Mucosa of stomach (tissue), 1 donor: ENCODE results near the gene MKKS.

Experiments used
- H3K27me3 ChIP-seq: one replicate; pipeline ENCODE4 v1.7.0; 2013; ENCODE audit warnings: mild to moderate bottlenecking, low read length; ENCODE audit not compliant: control insufficient read depth, insufficient read depth
- H3K36me3 ChIP-seq: one replicate; pipeline ENCODE4 v1.7.0; 2013; ENCODE audit warnings: low read length; ENCODE audit not compliant: control insufficient read depth, insufficient read depth
- H3K4me1 ChIP-seq: one replicate; pipeline ENCODE4 v1.7.0; 2013; ENCODE audit warnings: mild to moderate bottlenecking, low read length; ENCODE audit not compliant: control insufficient read depth, insufficient read depth
- H3K4me3 ChIP-seq: one replicate; pipeline ENCODE4 v1.7.0; 2013; ENCODE audit warnings: low read length
- H3K9ac ChIP-seq: one replicate; pipeline ENCODE4 v1.7.0; 2013; ENCODE audit warnings: mild to moderate bottlenecking, low read length, moderate library complexity
- H3K9me3 ChIP-seq: one replicate; pipeline ENCODE4 v1.7.0; 2013; ENCODE audit warnings: mild to moderate bottlenecking, low read length, moderate library complexity; ENCODE audit not compliant: control insufficient read depth
- donor health status: Pancreatic carcinoma.

Gene MKKS

DNA sequence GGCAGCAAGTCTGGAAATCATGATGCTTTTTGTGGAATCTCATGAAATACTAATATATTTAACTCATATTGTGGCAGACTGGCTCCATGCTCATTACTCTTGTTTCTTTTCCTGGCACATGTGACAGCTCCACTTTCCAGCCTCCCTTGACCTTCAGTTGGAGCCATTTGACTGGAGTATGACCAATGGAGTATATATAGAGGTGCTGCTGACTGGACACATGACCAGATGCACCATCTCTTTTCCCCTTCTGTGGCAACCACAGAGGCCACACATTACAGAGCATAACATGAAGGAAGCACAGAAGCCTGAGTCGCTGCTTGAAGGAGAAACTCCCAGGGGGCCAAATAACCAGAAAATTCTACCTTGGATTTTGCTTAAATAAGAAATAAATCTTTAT lies 77.4 kb downstream of the MKKS start:
- no peak overlapping the region for H3K4me3 ChIP-seq
- H3K4me1 ChIP-seq, result no peaks in the 10 kb centered on the region
- no peaks in the 10 kb centered on the region for H3K27me3 ChIP-seq
- no peak overlapping the region for H3K9ac ChIP-seq
- no peaks in the 10 kb centered on the region for H3K36me3 ChIP-seq
- H3K9me3 ChIP-seq, result no peaks in the 10 kb centered on the region

DNA sequence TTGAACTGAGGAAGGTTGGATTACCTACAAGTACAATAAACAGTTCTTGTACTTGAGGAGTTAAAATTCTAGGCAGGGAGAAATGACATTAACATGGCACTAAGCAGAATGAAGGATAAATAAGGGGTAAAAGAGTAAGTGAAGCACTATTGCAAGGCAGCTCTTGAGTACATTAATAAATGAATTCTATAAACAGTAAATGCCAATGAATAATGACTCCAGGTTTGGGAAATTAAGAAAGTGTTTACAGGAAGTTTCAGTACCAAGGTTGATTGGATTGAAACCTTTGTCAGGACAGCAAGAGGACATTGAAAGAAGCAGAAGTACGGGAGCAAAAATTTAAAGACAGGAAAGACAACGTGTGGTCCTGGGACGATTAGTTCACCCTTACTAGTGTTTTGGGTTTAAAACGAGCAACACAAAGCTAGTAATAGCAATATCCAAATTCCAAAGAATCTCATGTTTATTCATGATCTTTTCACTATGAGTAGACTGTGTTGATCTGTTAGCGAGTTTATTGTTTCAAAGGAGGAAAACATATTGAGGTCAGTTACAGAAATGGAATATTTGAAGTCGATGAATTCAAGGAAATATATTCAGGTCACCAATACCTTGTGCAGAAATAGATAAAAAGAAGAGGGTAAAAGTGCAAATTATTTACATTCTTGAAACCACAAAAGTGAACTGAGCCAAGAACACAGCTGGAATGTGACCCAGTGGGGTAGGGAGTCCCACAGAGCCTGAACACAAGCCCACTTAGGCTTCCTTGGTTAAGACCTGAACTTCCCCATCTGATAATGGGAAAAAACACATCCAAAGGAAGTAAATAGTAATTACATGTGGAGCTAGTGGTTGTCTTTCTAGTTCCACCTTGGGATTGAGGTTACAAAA lies 80.8 kb downstream of the MKKS start:
- Histone ChIP-seq H3K36me3 (no peaks in the 10 kb centered on the region), H3K9ac (no peak overlapping the region), H3K27me3 (no peaks in the 10 kb centered on the region), H3K9me3 (no peaks in the 10 kb centered on the region), H3K4me3 (no peak overlapping the region), H3K4me1 (no peaks in the 10 kb centered on the region)
